Vagina (tissue), 2 donors: Measurements from ENCODE around the gene ANGEL1. TPM values are rescaled to one million over a fixed set of nuclear protein-coding genes. Genes with fewer than 3 reads are reported as not detected.

Experiments used
- DNase-seq, 2 donors: peaks; one replicate each; pipeline ENCODE4 v3.0.0-alpha.2; 2017; ENCODE audit errors: extremely low spot score in 2 of 2
- H3K27ac ChIP-seq: fragments of 200-600 bp; sonication (generic); one replicate; pipeline ENCODE4 v1.5.1; 2019
- H3K27me3 ChIP-seq: fragments of 200-600 bp; sonication (generic); one replicate; pipeline ENCODE4 v1.5.1; 2019
- H3K36me3 ChIP-seq, 2 donors: fragments of 200-600 bp; sonication (generic); one replicate each; pipeline ENCODE4 v1.5.1; 2017 to 2019
- H3K4me1 ChIP-seq: fragments of 200-600 bp; sonication (generic); one replicate; pipeline ENCODE4 v1.5.1; 2019
- H3K4me3 ChIP-seq, 2 donors: fragments of 200-600 bp; sonication (generic); 1 replicate in 1 of 2; 2 replicates in 1 of 2; pipeline ENCODE4 v1.5.1; 2016 to 2019
- H3K9me3 ChIP-seq: fragments of 200-600 bp; sonication (generic); one replicate; pipeline ENCODE4 v1.5.1; 2019
- CTCF ChIP-seq, 3 experiments: fragments of 450-650 bp in 2 of 3; fragments of 200-600 bp in 1 of 3; sonication (generic) in 1 of 3; IDR thresholded peaks; one replicate each; pipeline ENCODE4 v1.5.1; 2017 to 2019; ENCODE audit warnings: antibody characterized with exemption in 3 of 3, mild to moderate bottlenecking in 2 of 3, moderate library complexity in 2 of 3
- POLR2A ChIP-seq, 2 donors: fragments of 450-650 bp; IDR thresholded peaks; one replicate each; pipeline ENCODE4 v1.6.1; 2017; ENCODE audit warnings: antibody characterized with exemption in 2 of 2, mild to moderate bottlenecking in 2 of 2, moderate library complexity in 2 of 2
- POLR2AphosphoS5 ChIP-seq, 2 donors: sonication (generic); formaldehyde crosslinking; IDR thresholded peaks; one replicate each; pipeline ENCODE4 v1.9.0; 2017; ENCODE audit warnings: antibody characterized with exemption in 2 of 2, mild to moderate bottlenecking in 2 of 2, low read depth in 1 of 2; ENCODE audit not compliant: insufficient read depth in 1 of 2
- intact Hi-C: fragments of 100-400 bp; cut with DNase I; formaldehyde crosslinking; loops from one replicate; pipeline ENCODE4 v1.15.1; 2023
- total RNA-seq: library from RNA; depleted of rRNA; stranded (reverse); fragments of >200 nt; gene quantifications from one replicate; pipeline ENCODE4 v1.2.3, GENCODE V29; 2016

The ANGEL1 gene
- total RNA-seq, 1 donor from 2014 or later = 13.0 TPM

- no peak for DNase-seq
- peaks cover 20% of the 10 kb centered on the region for H3K4me1 ChIP-seq
- H3K36me3 ChIP-seq = peaks cover 0 to 10% of the 10 kb centered on the region in 2 donors
- no peaks in the 10 kb centered on the region for H3K9me3 ChIP-seq
- no peak overlapping the region for H3K4me3 ChIP-seq
- H3K27me3 ChIP-seq = no peaks in the 10 kb centered on the region
- TF ChIP-seq POLR2AphosphoS5 (IDR thresholded peaks at IDR 0.05; ENCODE audit: insufficient read depth in 1 of 2, low read depth in 1 of 2) (no peak), CTCF (IDR thresholded peaks at IDR 0.05) (no peak), POLR2A (IDR thresholded peaks at IDR 0.05) (no peak)
- no peak overlapping the region for H3K27ac ChIP-seq
- intact Hi-C loops = no loop called here
Observed at GRCh38 chr14:76780058-76780345, 32.7 kb downstream of the ANGEL1 start.

- TF ChIP-seq POLR2A (IDR thresholded peaks at IDR 0.05) (no peak), CTCF (IDR thresholded peaks at IDR 0.05) (no peak), POLR2AphosphoS5 (IDR thresholded peaks at IDR 0.05; ENCODE audit: insufficient read depth in 1 of 2, low read depth in 1 of 2) (no peak)
- H3K27ac ChIP-seq = no peak overlapping the region
- H3K9me3 ChIP-seq = no peaks in the 10 kb centered on the region
- peaks cover 0 to 10% of the 10 kb centered on the region in 2 donors for H3K36me3 ChIP-seq
- no peak overlapping the region for H3K4me3 ChIP-seq
- H3K4me1 ChIP-seq = peaks cover 22% of the 10 kb centered on the region
- peak; percentile 52 to 74 for DNase-seq
- intact Hi-C loops = no loop called here
- H3K27me3 ChIP-seq = no peaks in the 10 kb centered on the region
Observed at GRCh38 chr14:76779221-76780057, 33.2 kb downstream of the ANGEL1 start.

GRCh38 chr14:76778546-76779215 is 34.0 kb downstream of the ANGEL1 start:
- peak; percentile 75 to 85 for DNase-seq
- intact Hi-C loops = no loop called here
- no peaks in the 10 kb centered on the region for H3K9me3 ChIP-seq
- peaks cover 29% of the 10 kb centered on the region for H3K4me1 ChIP-seq
- no peaks in the 10 kb centered on the region for H3K27me3 ChIP-seq
- H3K36me3 ChIP-seq = peaks cover 0 to 10% of the 10 kb centered on the region in 2 donors
- TF ChIP-seq POLR2A (IDR thresholded peaks at IDR 0.05) (no peak), CTCF (IDR thresholded peaks at IDR 0.05) (no peak), POLR2AphosphoS5 (IDR thresholded peaks at IDR 0.05; ENCODE audit: insufficient read depth in 1 of 2, low read depth in 1 of 2) (no peak)
- no peak overlapping the region for H3K4me3 ChIP-seq
- no peak overlapping the region for H3K27ac ChIP-seq

GRCh38 chr14:76777721-76778120 is 35.0 kb downstream of the ANGEL1 start:
- peaks cover 0 to 10% of the 10 kb centered on the region in 2 donors for H3K36me3 ChIP-seq
- intact Hi-C loops = no loop called here
- DNase-seq = peak in 1 of 2 donors; percentile 31
- no peak for TF ChIP-seq CTCF (IDR thresholded peaks at IDR 0.05)
- TF ChIP-seq POLR2A (IDR thresholded peaks at IDR 0.05) = no peak
- no peak for TF ChIP-seq POLR2AphosphoS5 (IDR thresholded peaks at IDR 0.05; ENCODE audit: insufficient read depth in 1 of 2, low read depth in 1 of 2)
- H3K27me3 ChIP-seq = no peaks in the 10 kb centered on the region
- H3K9me3 ChIP-seq = no peaks in the 10 kb centered on the region
- no peak overlapping the region for H3K27ac ChIP-seq
- H3K4me3 ChIP-seq = no peak overlapping the region
- H3K4me1 ChIP-seq = peaks cover 39% of the 10 kb centered on the region
